NT2/D1 (cell line): ENCODE data around the gene OPCML.

Source experiments
- DNase-seq: peaks from one replicate; pipeline ENCODE4 v3.0.0-alpha.2; 2011; ENCODE audit warnings: low read depth, low spot score
- H3K27me3 ChIP-seq: 2 replicates; pipeline ENCODE4 v1.6.0; 2011; ENCODE audit warnings: mild to moderate bottlenecking; ENCODE audit not compliant: insufficient read length, insufficient read depth
- H3K36me3 ChIP-seq: 2 replicates; pipeline ENCODE4 v1.6.1; 2011; ENCODE audit warnings: mild to moderate bottlenecking, low read length, mixed read lengths; ENCODE audit not compliant: insufficient read depth, insufficient read length
- H3K4me1 ChIP-seq: 2 replicates; pipeline ENCODE4 v1.5.1; 2011; ENCODE audit not compliant: insufficient read depth, insufficient read length
- H3K4me3 ChIP-seq: 2 replicates; pipeline ENCODE4 v1.5.1; 2011; ENCODE audit warnings: low read depth; ENCODE audit not compliant: insufficient read length
- H3K9ac ChIP-seq: 2 replicates; pipeline ENCODE4 v1.6.0; 2011; ENCODE audit warnings: low read depth; ENCODE audit not compliant: insufficient read length
- H3K9me3 ChIP-seq: 2 replicates; pipeline ENCODE4 v1.5.1; 2011; ENCODE audit warnings: mild to moderate bottlenecking, low read length; ENCODE audit not compliant: insufficient read depth
- SUZ12 ChIP-seq: IDR thresholded peaks from 2 replicates; pipeline ENCODE4 v1.6.1; 2011; ENCODE audit not compliant: insufficient read length, insufficient read depth; ENCODE audit errors: extremely low read depth
- YY1 ChIP-seq: IDR thresholded peaks from 2 replicates; pipeline ENCODE4 v1.6.1; 2011; ENCODE audit not compliant: insufficient read length, insufficient read depth
- ZNF274 ChIP-seq: IDR thresholded peaks from 2 replicates; pipeline ENCODE4 v1.6.1; 2011; ENCODE audit warnings: mild to moderate bottlenecking, low read depth, low read length

Gene OPCML

GRCh38 chr11:132883241-132883640 is 649.1 kb downstream of the OPCML start:
- Histone ChIP-seq H3K9me3 (no peaks in the 10 kb centered on the region), H3K4me3 (no peak overlapping the region), H3K4me1 (no peaks in the 10 kb centered on the region), H3K9ac (no peak overlapping the region), H3K36me3 (no peaks in the 10 kb centered on the region), H3K27me3 (no peaks in the 10 kb centered on the region)
- TF ChIP-seq ZNF274 (no peak), SUZ12 (no peak), YY1 (no peak)
- no peak for DNase-seq

- TF ChIP-seq SUZ12 (no peak), ZNF274 (no peak), YY1 (no peak)
- Histone ChIP-seq H3K9me3 (no peaks in the 10 kb centered on the region), H3K36me3 (no peaks in the 10 kb centered on the region), H3K4me3 (no peak overlapping the region), H3K27me3 (no peaks in the 10 kb centered on the region), H3K4me1 (no peaks in the 10 kb centered on the region), H3K9ac (no peak overlapping the region)
- no peak for DNase-seq
These were observed 650.7 kb downstream of the OPCML start for GRCh38 chr11:132881622-132882021.

- Histone ChIP-seq H3K36me3 (no peaks in the 10 kb centered on the region), H3K4me3 (no peak overlapping the region), H3K9me3 (no peaks in the 10 kb centered on the region), H3K9ac (no peak overlapping the region), H3K27me3 (no peaks in the 10 kb centered on the region), H3K4me1 (no peaks in the 10 kb centered on the region)
- DNase-seq: no peak
- TF ChIP-seq ZNF274: no peak
- TF ChIP-seq SUZ12: no peak
- no peak for TF ChIP-seq YY1
These were observed 654.2 kb downstream of the OPCML start for GRCh38 chr11:132878111-132878510.

- no peak for DNase-seq
- Histone ChIP-seq H3K9me3 (no peaks in the 10 kb centered on the region), H3K27me3 (no peaks in the 10 kb centered on the region), H3K4me1 (no peaks in the 10 kb centered on the region), H3K9ac (no peak overlapping the region), H3K4me3 (no peak overlapping the region), H3K36me3 (no peaks in the 10 kb centered on the region)
- no peak for TF ChIP-seq SUZ12
- TF ChIP-seq ZNF274: no peak
- TF ChIP-seq YY1: no peak
These were observed 655.6 kb downstream of the OPCML start for GRCh38 chr11:132876705-132877104.

- Histone ChIP-seq H3K9ac (no peak overlapping the region), H3K4me3 (no peak overlapping the region), H3K9me3 (no peaks in the 10 kb centered on the region), H3K4me1 (no peaks in the 10 kb centered on the region), H3K27me3 (no peaks in the 10 kb centered on the region), H3K36me3 (no peaks in the 10 kb centered on the region)
- DNase-seq: no peak
- TF ChIP-seq YY1 (no peak), ZNF274 (no peak), SUZ12 (no peak)
These were observed 656.1 kb downstream of the OPCML start for GRCh38 chr11:132876239-132876638.

GRCh38 chr11:132874638-132875037 is 657.7 kb downstream of the OPCML start:
- Histone ChIP-seq H3K4me3 (no peak overlapping the region), H3K9ac (no peak overlapping the region), H3K27me3 (no peaks in the 10 kb centered on the region), H3K4me1 (no peaks in the 10 kb centered on the region), H3K9me3 (no peaks in the 10 kb centered on the region), H3K36me3 (no peaks in the 10 kb centered on the region)
- TF ChIP-seq ZNF274 (no peak), YY1 (no peak), SUZ12 (no peak)
- no peak for DNase-seq

- Histone ChIP-seq H3K9me3 (no peaks in the 10 kb centered on the region), H3K4me3 (no peak overlapping the region), H3K9ac (no peak overlapping the region), H3K4me1 (no peaks in the 10 kb centered on the region), H3K36me3 (no peaks in the 10 kb centered on the region), H3K27me3 (no peaks in the 10 kb centered on the region)
- TF ChIP-seq YY1 (no peak), SUZ12 (no peak), ZNF274 (no peak)
- DNase-seq: no peak
These were observed 658.5 kb downstream of the OPCML start for GRCh38 chr11:132873841-132874240.
